ENCODE measurements around the gene CLNS1A. TPM values are rescaled to one million over a fixed set of nuclear protein-coding genes. Genes with fewer than 3 reads are reported as not detected.

Gene CLNS1A
- total and polyA plus RNA-seq, 9 of the 15 experiments (the other 6 are each of a cell fraction or from before 2014, with no cell fraction given) = 146 to 472 (median 345) TPM

DNA sequence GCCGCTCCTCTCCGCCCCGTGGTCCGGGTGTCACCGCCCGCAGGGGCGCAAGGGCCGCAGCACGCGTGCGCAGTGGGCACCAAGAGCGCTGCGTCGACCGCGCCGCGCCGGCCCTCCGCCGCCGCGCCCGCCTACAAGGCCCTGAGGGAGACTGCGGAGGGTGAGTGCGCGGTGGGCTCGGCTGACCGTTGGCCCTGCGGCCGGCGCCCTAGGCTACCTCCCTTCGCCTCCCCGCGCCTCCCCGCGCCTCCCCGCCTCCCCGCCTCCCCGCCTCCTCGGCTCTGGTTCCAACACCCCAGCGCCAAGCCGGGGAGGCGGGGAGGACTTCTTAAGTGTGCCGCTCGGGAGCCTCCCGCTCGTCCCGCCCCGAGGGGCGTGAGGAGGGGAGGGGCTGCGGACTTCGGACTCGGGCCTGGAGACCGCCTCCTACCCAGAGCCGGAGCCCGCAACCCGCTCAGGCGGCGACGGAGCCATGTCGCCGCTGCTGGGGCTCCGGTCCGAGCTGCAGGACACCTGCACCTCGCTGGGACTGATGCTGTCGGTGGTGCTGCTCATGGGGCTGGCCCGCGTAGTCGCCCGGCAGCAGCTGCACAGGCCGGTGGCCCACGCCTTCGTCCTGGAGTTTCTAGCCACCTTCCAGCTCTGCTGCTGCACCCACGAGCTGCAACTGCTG, 47.9 kb downstream of the CLNS1A start, which contains the start of gene AQP11 (continued):
- TF ChIP-seq, protein P1, sequence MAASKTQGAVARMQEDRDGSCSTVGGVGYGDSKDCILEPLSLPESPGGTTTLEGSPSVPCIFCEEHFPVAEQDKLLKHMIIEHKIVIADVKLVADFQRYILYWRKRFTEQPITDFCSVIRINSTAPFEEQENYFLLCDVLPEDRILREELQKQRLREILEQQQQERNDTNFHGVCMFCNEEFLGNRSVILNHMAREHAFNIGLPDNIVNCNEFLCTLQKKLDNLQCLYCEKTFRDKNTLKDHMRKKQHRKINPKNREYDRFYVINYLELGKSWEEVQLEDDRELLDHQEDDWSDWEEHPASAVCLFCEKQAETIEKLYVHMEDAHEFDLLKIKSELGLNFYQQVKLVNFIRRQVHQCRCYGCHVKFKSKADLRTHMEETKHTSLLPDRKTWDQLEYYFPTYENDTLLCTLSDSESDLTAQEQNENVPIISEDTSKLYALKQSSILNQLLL (CRISPR knock-in tag; IDR thresholded peaks at IDR 0.05; ENCODE audit: borderline replicate concordance) = no peak
- TF ChIP-seq CREM (IDR thresholded peaks at IDR 0.05; ENCODE audit: low read depth) (peak; percentile 76), ADNP (tag; IDR thresholded peaks at IDR 0.05) (no peak), ZNF77 (CRISPR knock-in tag; IDR thresholded peaks at IDR 0.05) (no peak), HDAC8 (tag; IDR thresholded peaks at IDR 0.05) (no peak), HNRNPLL (IDR thresholded peaks at IDR 0.05; ENCODE audit: low read depth, low read length, poor library complexity, severe bottlenecking) (peak; percentile 71), ZNF212 (CRISPR knock-in tag; IDR thresholded peaks at IDR 0.05) (no peak), RBM22 (IDR thresholded peaks at IDR 0.05; ENCODE audit: low read depth, low read length, poor library complexity, severe bottlenecking) (no peak), NRF1 (conservative IDR thresholded peaks at IDR 0.05 in 1 of 2, IDR thresholded peaks at IDR 0.05 in 1 of 2) (peak; percentile 93 to 94), YY1 (IDR thresholded peaks at IDR 0.05; ENCODE audit: borderline replicate concordance in 1 of 3, control insufficient read depth in 1 of 3, extremely low read depth in 1 of 3, insufficient read depth in 3 of 3, insufficient read length in 1 of 3, insufficient replicate concordance in 2 of 3, low read depth in 1 of 3, low read length in 2 of 3) (peak in 2 of 3 experiments; percentile 24 to 43), LEF1 (IDR thresholded peaks at IDR 0.05) (no peak), MTA3 (IDR thresholded peaks at IDR 0.05; ENCODE audit: borderline replicate concordance) (peak; percentile 55; the same call in 1 of the 2 replicates)
- TF ChIP-seq, protein P2, sequence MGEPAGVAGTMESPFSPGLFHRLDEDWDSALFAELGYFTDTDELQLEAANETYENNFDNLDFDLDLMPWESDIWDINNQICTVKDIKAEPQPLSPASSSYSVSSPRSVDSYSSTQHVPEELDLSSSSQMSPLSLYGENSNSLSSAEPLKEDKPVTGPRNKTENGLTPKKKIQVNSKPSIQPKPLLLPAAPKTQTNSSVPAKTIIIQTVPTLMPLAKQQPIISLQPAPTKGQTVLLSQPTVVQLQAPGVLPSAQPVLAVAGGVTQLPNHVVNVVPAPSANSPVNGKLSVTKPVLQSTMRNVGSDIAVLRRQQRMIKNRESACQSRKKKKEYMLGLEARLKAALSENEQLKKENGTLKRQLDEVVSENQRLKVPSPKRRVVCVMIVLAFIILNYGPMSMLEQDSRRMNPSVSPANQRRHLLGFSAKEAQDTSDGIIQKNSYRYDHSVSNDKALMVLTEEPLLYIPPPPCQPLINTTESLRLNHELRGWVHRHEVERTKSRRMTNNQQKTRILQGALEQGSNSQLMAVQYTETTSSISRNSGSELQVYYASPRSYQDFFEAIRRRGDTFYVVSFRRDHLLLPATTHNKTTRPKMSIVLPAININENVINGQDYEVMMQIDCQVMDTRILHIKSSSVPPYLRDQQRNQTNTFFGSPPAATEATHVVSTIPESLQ (CRISPR knock-in tag; IDR thresholded peaks at IDR 0.05) = no peak
- TF ChIP-seq, protein P3, sequence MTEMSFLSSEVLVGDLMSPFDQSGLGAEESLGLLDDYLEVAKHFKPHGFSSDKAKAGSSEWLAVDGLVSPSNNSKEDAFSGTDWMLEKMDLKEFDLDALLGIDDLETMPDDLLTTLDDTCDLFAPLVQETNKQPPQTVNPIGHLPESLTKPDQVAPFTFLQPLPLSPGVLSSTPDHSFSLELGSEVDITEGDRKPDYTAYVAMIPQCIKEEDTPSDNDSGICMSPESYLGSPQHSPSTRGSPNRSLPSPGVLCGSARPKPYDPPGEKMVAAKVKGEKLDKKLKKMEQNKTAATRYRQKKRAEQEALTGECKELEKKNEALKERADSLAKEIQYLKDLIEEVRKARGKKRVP (CRISPR knock-in tag; IDR thresholded peaks at IDR 0.05) = no peak
- TF ChIP-seq, protein P4, sequence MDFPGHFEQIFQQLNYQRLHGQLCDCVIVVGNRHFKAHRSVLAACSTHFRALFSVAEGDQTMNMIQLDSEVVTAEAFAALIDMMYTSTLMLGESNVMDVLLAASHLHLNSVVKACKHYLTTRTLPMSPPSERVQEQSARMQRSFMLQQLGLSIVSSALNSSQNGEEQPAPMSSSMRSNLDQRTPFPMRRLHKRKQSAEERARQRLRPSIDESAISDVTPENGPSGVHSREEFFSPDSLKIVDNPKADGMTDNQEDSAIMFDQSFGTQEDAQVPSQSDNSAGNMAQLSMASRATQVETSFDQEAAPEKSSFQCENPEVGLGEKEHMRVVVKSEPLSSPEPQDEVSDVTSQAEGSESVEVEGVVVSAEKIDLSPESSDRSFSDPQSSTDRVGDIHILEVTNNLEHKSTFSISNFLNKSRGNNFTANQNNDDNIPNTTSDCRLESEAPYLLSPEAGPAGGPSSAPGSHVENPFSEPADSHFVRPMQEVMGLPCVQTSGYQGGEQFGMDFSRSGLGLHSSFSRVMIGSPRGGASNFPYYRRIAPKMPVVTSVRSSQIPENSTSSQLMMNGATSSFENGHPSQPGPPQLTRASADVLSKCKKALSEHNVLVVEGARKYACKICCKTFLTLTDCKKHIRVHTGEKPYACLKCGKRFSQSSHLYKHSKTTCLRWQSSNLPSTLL (IDR thresholded peaks at IDR 0.05) = no peak
- TF ChIP-seq, protein P5, sequence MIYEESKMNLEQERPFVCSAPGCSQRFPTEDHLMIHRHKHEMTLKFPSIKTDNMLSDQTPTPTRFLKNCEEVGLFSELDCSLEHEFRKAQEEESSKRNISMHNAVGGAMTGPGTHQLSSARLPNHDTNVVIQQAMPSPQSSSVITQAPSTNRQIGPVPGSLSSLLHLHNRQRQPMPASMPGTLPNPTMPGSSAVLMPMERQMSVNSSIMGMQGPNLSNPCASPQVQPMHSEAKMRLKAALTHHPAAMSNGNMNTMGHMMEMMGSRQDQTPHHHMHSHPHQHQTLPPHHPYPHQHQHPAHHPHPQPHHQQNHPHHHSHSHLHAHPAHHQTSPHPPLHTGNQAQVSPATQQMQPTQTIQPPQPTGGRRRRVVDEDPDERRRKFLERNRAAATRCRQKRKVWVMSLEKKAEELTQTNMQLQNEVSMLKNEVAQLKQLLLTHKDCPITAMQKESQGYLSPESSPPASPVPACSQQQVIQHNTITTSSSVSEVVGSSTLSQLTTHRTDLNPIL (CRISPR knock-in tag; IDR thresholded peaks at IDR 0.05) = no peak
- TF ChIP-seq, protein P6, sequence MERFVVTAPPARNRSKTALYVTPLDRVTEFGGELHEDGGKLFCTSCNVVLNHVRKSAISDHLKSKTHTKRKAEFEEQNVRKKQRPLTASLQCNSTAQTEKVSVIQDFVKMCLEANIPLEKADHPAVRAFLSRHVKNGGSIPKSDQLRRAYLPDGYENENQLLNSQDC (CRISPR knock-in tag; IDR thresholded peaks at IDR 0.05) = no peak

Measured in K562 (cell line).